ENCODE data around the gene CCR9.

CCR9 gene

DNA sequence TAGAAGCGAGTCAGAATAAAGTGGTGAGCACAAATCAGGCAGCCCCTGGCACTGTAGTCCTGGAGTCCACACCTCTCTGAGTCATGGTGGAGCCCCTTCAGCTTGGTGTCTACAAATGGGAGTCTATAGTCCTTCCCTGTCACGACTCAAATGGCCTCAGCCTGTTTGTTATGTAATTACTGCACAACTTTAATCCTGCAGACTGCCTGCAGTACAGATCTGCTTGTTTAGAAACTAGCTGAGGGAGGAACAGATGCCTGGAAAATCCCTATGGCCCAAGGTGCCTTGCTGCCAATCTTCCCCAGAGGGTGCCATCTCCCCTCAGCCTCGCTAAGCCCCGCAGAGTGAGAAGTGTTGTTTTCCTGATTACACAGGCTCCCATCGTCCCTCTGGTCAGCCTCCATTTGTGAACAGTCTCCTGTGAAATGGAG lies 53.0 kb downstream of the CCR9 start:
- no peak for DNase-seq

DNA sequence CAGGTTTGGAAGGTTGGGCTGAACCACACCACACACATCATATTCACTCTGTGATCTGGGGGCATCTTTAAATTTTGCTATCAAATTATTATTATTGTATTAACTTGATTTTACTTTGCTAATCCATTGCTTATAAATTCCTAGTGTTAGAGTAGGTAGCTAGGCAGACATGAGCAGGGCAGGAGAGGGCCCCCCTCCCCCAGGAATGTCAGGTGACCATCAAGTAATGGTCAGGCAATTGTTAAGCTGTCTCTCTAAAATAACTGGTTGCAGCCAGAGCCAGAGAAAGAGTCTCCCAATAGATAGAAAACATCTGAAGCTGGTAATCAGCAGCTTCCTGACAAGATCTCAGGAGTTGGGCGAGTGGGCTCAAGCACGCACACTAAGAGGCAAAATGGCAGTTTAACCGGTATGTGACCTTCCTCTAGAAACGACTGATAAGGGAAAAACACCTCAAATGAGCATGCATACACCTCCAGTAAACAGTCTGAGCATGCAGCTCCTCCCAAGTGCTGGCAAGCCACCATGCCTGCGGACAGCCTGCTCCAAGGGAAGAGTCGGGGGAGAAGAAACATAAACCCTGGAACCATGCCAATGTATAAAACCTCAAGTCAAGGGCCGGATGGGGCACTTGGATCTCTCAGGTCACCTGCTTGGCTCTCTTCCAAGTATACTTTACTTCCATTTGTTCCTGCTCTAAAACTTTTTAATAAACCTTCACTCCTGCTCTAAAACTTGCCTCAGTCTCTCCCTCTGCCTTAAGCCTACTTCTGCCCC lies 53.8 kb downstream of the CCR9 start:
- DNase-seq, result no peak

DNA sequence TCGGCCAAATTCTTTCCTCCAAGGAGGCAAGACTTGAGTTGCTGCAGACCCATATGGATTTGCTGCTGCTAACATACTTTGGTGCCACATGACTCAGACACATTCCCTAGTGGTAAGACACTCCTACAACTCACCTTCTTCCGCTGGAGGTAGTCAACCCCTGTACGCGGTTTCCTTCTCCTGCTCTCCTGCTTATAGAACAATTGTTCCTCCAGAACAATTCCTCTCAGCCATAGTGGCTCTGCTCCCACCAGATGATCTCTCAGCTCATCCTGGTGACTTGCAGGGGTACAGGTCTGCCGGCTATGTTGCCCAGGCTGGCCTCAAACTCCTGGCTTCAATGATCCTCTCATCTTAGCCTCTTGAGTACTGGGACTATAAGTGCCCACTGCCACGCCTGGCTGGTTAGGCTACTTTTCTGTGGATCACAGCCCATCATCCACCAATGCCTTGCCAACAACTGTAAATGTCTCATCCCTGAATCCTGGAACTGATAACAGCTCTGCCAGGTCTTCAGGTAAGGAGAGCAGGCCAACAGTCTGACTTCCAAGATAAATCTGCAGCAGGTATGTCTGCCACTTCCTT lies 54.5 kb downstream of the CCR9 start:
- no peak for DNase-seq

DNA sequence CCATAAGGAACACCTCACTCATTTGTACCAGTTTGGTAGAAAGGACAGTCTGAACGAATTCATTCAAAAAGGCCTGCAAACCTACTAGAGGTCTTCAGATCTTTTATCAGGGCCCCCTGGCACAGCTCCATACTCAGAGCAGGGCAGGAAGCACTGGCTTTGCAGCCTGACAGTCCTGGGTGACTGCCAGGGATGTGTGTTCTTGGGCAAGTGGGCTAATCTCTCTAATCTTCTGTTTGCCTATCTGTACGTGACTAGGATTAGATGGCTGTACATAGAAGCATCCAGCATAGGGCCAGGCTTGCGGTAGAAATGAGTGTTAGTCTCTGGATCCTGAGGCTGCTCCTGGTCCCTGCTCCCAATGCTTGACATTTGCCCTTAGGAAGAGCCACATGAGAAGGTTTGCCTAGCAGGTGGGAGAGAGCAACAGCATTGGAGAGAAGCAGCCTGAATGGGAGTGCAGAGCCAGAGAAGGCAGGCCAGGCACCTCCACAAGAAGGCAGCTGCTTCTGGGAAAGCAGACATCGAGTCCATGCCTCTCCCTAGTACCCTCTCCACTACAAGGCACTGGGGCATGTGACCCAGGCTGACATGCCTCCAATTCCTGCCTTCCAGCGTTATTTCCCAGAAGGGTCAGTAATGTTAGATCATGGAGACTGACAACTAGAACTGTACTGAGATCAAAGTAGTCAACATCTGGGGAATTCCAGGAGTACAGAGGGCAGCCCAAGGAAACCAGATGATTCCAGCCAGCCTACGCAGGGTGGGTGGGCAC lies 55.9 kb downstream of the CCR9 start:
- DNase-seq, result no peak

DNA sequence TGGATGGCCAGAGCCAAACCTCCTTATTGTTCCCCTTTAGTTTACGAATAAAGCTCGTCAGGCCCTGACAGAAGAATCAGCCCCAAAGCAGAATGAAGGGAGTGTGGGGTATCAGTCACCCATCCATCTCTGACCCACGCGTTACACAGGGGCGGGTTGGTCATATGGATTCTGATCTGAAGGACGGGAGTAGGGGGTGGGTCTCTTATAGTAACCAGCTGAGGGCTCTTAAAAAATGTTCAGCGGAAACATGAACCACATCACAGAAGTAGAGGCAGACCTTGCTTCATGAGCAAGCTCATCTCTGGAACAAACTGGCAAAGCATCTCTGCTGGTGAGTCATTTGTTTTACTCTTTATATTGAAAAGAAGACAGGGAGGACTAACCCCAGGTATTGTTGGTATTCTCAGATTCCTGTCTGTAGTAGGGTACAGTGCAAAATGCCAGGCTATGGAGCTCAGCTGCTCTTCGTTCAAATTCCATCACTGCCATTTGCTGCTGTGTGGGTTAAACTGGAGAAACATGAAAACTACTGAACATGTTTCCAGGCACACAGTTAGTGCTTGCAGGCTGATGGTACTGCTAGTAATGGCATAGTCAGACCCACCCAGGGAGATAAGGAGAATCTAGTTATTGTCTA lies 57.0 kb downstream of the CCR9 start, which contains the start of gene CXCR6:
Gene CXCR6, plus strand, starts transcription at position 258 of the 640 bp plus-strand sequence. CDS start 3,018 bp downstream, outside the sequence.
- DNase-seq, result peak; percentile 81

DNA sequence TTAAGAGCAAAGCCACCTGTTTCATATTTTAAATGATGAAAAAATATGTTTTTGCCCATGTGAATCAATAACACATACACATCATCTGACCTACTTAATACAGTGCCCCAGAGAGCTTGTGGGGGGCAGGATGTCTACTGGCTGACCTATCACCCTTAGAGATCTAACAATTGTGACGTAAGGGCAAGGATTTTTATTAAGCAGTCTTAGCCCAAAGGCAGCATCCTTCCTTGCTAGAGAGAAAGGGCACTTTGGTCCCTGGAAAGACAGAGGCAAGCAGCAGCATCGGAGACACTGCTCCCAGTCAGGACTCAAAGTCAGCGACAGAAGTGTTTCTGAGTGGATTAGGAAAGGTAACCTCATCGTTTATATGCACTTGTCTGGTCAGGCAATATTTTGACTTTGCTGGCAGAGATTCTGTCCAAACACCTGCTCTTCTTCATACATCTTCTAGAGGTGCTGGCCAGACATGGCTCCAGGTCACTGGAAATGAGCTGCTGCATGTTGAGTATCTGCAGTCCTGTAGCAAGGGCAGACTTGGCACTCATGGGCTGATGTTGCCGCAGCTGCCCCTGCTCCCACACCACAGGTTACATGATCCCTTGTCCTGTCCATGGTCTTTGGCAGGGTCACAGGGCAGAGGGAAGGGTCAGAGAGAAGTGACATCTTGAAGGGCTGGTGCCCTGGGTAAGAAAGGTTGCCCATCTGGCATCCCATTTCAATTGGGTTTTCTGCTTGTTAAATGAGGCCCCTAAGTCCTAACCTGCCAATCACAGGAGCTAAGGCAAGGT lies 58.7 kb downstream of the CCR9 start:
- DNase-seq, result no peak

DNA sequence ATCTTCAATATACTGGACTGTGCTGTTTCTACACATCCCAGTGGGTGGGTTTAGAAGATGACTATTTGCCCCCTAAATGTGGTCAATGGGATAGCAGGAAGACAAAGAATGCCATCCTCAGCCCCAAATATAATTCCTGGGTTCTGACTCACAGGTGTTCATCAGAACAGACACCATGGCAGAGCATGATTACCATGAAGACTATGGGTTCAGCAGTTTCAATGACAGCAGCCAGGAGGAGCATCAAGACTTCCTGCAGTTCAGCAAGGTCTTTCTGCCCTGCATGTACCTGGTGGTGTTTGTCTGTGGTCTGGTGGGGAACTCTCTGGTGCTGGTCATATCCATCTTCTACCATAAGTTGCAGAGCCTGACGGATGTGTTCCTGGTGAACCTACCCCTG lies 60.0 kb downstream of the CCR9 start:
- DNase-seq, result no peak

DNA sequence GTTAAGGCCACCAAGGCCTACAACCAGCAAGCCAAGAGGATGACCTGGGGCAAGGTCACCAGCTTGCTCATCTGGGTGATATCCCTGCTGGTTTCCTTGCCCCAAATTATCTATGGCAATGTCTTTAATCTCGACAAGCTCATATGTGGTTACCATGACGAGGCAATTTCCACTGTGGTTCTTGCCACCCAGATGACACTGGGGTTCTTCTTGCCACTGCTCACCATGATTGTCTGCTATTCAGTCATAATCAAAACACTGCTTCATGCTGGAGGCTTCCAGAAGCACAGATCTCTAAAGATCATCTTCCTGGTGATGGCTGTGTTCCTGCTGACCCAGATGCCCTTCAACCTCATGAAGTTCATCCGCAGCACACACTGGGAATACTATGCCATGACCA lies 60.5 kb downstream of the CCR9 start:
- DNase-seq, result peak; percentile 35

DNA sequence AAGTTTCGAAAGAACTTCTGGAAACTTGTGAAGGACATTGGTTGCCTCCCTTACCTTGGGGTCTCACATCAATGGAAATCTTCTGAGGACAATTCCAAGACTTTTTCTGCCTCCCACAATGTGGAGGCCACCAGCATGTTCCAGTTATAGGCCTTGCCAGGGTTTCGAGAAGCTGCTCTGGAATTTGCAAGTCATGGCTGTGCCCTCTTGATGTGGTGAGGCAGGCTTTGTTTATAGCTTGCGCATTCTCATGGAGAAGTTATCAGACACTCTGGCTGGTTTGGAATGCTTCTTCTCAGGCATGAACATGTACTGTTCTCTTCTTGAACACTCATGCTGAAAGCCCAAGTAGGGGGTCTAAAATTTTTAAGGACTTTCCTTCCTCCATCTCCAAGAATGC lies 61.0 kb downstream of the CCR9 start:
- no peak for DNase-seq

DNA sequence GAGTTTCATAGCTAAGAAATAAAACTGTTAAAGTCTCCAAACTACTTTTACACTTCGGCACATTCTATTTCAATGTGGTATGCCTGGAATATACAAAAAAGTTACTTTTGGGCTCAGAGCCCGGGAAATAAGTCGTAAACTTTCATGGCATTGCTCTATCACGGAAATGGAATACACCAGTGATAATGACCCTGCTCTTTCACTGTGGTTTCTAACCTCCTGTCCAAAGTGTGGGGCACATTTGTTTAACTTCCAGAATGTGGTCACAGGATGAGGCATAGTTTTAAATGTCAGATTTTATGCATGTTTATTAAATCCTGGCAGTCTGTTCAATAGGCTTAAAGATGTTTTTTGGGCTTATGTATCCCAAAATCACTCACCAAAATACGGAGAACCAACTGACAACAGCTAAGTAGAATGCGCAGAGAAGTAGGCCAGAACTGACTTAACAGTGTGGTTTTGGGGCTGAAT lies 62.0 kb downstream of the CCR9 start:
- DNase-seq, result no peak

DNA sequence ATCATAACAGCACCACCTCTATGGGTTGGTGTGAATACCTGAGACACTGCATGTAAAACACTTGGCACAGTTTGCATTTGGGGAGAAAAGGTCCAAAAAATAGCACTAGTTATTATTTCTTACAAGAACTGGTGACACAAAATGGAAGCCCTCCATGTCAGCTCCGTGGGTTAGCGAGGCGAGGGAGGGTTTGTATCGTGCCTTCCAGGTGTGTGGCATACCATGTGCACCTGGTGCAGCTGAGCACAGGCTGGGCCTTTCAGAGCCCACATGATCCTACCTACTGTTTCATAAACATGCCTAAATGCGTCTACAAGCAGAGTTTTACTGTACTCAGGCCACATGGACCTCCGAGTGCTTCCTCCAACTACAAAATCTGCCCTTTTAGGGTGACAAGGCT lies 62.5 kb downstream of the CCR9 start:
- no peak for DNase-seq

DNA sequence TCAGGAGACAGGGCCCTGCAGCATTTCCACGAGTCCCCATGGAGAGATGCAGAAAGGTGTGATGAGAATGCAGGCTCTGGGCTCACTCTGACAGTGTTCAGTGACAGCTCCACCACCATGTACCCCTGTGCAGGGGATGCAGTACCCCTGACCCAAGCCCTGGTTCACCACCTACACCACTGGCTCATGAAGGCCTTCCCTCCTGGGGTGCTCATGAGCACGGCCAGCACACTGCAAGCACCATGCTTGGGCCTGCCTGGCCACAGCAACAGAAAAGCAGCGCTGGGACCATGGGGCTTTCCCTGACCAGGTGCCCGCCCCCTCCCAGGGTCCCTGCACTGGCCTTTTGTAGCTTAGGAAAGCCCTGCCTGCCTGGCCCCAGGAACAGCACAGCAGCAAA lies 63.1 kb downstream of the CCR9 start:
- no peak for DNase-seq

DNA sequence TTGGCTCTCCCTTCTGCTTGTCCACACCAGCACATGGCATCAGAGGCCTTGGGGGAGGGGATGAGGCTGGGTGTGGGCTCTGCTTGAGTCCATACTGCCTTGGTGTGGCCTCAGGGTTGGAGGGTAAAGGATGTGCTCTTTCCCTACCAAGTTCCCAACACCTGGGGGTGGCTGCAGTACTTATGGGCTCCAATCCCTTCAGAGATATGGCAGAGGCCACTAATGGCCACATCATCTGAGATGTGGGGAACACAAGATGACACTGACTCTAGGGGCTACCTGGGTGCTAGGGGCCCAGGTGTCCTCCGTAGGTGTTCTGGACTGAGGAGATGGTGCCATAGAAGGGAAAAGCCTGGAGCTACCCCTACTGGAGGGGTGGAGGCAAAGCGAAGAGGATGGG lies 63.8 kb downstream of the CCR9 start:
- no peak for DNase-seq

DNA sequence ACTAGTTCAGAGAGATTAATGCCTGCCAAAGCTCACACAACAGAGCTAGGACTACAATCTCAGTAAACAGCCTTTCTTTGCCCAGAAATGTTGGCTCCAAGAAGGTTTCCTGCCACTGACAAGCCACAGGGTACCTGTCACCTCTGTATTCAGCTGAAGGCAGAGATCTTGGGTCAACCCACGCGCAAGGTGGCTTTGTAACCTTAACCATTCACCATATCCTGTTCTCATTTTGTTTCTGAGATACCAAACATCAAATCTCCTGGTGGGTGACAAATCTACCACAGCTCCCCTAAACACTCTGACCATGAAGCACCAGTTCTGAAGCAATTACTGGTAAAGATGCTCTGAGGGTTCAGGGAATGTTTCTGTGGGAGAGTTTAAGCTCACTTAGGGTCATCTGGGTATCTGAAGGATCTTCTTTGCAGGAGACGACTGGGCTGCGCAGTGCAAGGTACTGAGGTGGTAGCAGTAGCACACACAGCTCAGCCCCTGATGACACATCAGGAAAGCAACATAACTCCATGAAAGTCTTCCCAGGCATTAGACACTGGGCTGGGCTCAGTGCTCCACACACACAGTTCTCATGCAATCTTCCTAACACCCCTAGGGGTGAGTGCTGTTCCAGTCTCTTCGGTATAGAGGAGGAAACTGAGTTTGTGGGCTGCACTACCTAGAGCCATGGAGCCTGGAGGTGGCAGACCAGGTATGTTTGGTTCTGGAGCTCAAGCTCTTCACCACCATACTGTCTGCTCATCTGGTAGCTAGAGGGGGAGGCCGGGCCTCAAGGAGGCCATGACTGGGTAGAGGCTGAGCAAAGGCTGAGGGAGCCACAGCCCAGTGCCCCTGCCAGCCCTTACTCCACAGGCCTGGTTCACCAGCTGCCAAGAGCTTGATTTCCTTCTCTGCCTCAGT lies 64.6 kb downstream of the CCR9 start:
- peak; percentile 68 for DNase-seq

DNA sequence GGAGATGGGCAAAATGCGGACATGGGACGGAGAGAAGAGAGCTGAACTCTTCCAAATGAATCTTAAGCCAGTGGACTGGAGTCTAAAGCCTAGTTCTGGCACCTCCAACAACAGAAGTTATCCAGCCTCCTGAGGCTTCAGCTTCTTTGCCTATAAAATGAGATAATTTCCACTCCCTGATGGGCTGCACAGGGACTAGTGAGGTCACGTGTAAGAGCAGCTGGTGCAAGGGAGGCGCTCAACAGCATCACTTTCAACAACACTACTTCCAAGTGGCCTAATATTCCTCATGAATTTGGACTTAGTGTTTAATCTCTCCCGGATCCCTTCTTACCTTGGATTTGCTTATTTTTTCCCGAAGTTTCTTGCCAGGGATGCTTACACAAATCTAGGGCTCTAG lies 65.6 kb downstream of the CCR9 start:
- no peak for DNase-seq

DNA sequence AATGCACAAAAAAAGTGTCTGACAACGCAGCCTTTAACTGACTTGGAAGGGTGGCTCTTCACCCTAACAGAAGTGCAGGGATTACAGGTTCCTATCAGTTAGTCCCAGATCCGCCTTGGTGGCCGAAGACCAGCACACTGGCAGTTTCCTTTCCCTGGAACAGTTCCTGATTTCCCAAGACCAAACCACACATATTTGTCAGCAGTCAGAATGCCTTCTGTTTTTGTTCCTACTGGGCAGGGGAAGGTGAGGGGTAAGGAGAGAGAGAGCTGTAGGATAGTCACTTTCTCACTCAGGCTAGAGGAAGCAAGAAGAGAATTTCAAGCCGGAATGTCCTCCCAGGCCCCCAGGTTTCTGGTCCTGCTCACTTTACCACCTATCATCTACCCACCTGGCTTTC lies 66.1 kb downstream of the CCR9 start:
- no peak for DNase-seq
